WI38 (cell line): Measurements from ENCODE around the gene GMPR2.
"Not testable (repeated sequence)": the region's sequence is repeated elsewhere in the genome, so short reads cannot be mapped to it uniquely, and the experiment has no call there.

Experiments
- H3K4me3 ChIP-seq: 2 replicates; pipeline ENCODE4 v1.5.1; 2011; ENCODE audit warnings: low read depth, mild to moderate bottlenecking, control low read depth, low read length
- CTCF ChIP-seq: IDR thresholded peaks from 2 replicates; pipeline ENCODE4 v1.5.1; 2012; ENCODE audit warnings: low read depth, mild to moderate bottlenecking, control low read depth, low read length

Gene GMPR2

GRCh38 chr14:24213866-24214662 lies 18.7 kb upstream of the GMPR2 start:
- H3K4me3 ChIP-seq, result peak overlapping the region; percentile 85

DNA sequence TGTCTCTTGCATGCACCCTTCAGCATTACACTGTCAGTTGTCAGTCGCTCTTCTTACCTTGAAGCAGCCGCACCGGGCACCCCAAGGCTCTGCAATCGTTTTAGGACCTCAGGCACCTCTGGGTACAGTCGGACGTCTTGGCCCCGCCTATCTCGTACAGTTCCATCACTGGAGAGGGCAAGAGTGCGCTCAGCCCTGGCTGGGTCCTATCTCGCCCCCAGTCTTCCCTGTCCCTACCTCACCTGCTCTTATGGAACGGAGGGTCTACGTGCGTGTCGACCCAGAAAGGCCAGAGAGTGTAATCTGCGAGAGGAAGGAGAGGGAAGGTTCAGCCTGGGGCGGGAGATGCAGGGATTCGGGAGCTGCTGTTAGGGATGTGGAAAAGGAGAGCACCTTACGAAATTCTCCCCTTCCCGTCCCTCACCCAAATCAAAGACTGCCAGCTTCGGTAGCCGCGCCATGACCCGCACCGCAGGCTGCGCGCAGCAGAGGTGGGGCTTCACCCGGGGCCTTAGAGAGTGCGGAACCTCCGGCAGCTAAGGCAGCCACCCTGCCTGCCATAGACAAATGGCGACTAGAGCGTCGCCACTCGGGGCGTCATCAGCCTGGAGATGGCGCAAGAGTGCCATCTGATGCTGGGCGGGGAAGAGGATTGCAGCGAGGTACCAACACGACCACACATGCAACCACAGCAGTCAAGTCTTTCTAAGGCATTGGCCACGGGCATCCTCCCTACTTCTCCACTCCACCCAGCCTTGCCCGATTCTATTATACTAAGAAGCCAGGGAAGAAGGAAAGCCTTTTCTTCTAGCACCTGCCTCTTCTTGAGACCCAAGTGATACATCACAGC lies 17.0 kb upstream of the GMPR2 start, which contains the start of gene MDP1:
TSS of gene MDP1 (minus strand) at position 572 of the 850 bp plus-strand sequence. CDS start at position 461, 111 bp downstream.
- TF ChIP-seq CTCF, result peak; percentile 44; the same call in 1 of the 2 replicates
- peak within 1 kb of the TSS; percentile 71 for H3K4me3 ChIP-seq

More at GRCh38 chr14:24213866-24214662, 18.7 kb upstream of the GMPR2 start:
- no peak for TF ChIP-seq CTCF

DNA sequence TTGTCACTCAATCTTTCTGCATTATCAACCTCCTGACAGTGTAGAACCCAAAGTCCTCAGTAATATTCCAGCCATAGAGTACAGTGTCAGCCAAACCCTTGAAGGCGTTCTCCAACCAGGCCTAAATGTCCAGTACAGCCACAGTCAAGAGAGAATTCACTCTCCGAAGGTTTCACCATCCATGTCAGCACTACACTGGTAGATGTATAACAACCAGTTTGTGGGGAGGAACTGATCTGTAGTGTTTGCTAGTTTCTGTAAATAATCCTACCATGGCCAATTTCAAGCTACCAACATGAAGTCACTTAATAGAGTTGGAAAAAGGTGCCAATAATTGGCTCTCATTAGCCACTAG lies 16.4 kb upstream of the GMPR2 start:
- no peak for TF ChIP-seq CTCF
- peak overlapping the region; percentile 71 for H3K4me3 ChIP-seq

DNA sequence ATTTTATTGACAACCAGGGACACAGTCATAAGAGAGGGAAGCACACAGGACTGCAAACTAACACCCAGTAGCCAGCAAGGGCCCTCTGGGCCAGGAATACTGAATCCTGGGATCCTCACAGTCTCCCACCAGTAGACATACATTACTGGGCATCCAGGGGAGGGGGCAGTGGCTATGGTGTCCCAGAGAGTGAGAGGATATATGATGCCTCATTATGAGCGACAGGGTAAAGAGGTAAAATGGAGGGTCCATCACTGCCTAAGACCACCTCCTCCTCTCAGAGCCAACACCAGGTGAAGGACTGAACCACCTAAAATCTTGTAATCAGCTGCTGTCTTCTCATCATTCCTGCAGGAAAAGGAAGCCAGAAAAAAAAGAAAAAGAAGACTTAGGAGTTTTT lies 15.9 kb upstream of the GMPR2 start:
- H3K4me3 ChIP-seq, result not testable (repeated sequence)

DNA sequence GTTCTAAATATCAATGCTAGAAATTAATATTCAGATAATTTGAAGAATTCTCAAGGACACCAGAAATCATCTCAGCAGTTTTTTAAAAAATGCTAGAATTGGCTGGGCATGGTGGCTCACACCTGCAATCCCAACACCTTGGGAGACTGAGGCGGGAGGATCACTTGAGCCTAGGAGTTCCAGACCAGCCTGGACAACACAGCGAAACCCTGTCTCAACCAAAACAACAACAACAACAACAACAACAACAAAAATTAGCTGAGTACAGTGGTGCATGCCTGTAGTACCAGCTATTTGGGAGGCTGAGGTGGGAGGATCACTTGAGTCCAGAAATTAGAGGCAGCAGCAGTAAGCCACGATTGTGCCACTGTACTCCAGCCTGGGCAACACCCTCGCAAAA lies 13.6 kb upstream of the GMPR2 start:
- H3K4me3 ChIP-seq, result no peak overlapping the region
- TF ChIP-seq CTCF, result no peak

GRCh38 chr14:24219521-24219920 lies 13.2 kb upstream of the GMPR2 start:
- no peak overlapping the region for H3K4me3 ChIP-seq
- no peak for TF ChIP-seq CTCF

- not testable (repeated sequence) for H3K4me3 ChIP-seq
Observed at GRCh38 chr14:24222987-24223386, 9.7 kb upstream of the GMPR2 start.

DNA sequence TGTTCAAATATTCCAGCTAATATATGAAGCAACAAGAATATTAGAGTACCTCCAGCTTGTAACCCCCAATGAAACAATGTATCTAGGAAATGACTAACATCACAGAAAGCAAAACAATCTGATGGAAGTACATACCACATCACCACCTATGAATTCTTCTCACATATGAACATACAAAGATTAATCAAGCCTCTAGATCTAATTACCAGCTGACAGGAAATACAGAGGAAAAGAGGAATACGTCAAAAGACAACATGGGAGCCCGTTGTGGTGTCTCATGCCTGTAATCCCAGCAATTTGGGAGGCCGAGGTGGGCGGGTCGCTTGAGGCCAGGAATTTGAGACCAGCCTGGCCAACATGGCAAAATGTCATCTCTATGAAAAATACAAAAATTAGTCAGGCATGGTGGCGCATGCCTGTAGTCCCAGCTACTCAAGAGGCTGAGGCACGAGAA lies 8.1 kb upstream of the GMPR2 start:
- TF ChIP-seq CTCF, result no peak
- H3K4me3 ChIP-seq, result no peak overlapping the region
